Measurements from ENCODE around the gene DCP1A. TPM values are rescaled to one million over a fixed set of nuclear protein-coding genes. Genes with fewer than 3 reads are reported as not detected.

Gene DCP1A
- total and polyA plus RNA-seq, 2 experiments from 2014 or later: 20.4 to 34.5 TPM

GRCh38 chr3:53267766-53268165 is 79.6 kb downstream of the DCP1A start:
- H3K79me2 ChIP-seq: no peaks in the 10 kb centered on the region
- H3K4me3 ChIP-seq: no peak overlapping the region
- no peak overlapping the region for H3K27ac ChIP-seq
- H3K9me2 ChIP-seq (replicated peaks; ENCODE audit: insufficient read depth): no peaks in the 10 kb centered on the region
- no peak for DNase-seq (ENCODE audit: low spot score)
- H4K20me1 ChIP-seq (ENCODE audit: insufficient read depth, poor library complexity, severe bottlenecking): no peaks in the 10 kb centered on the region
- H3K36me3 ChIP-seq (replicated peaks; ENCODE audit: insufficient read depth, low read depth): no peaks in the 10 kb centered on the region
- TF ChIP-seq CTCF (IDR thresholded peaks at IDR 0.05; ENCODE audit: poor library complexity): no peak
- no peak for TF ChIP-seq EZH2phosphoT487 (IDR thresholded peaks at IDR 0.05; ENCODE audit: low read depth, severe bottlenecking, unreplicated experiment)
- TF ChIP-seq EZH2 (IDR thresholded peaks at IDR 0.05; ENCODE audit: borderline replicate concordance): no peak
- H3K4me1 ChIP-seq (ENCODE audit: insufficient read depth): peaks cover 10% of the 10 kb centered on the region
- no peak overlapping the region for H2AFZ ChIP-seq
- no peak overlapping the region for H3K4me2 ChIP-seq
- no peaks in the 10 kb centered on the region for H3K27me3 ChIP-seq
- H3K9me3 ChIP-seq (ENCODE audit: low read depth): no peaks in the 10 kb centered on the region

- H3K27ac ChIP-seq: no peak overlapping the region
- H3K36me3 ChIP-seq (replicated peaks; ENCODE audit: insufficient read depth, low read depth): no peaks in the 10 kb centered on the region
- H3K4me2 ChIP-seq: no peak overlapping the region
- 84% methylated on average over 3 of the region's 3 CpGs for WGBS (ENCODE audit: low lambda C conversion rate, missing lambda C conversion rate)
- no peak overlapping the region for H3K4me3 ChIP-seq
- no peaks in the 10 kb centered on the region for H4K20me1 ChIP-seq (ENCODE audit: insufficient read depth, poor library complexity, severe bottlenecking)
- no peaks in the 10 kb centered on the region for H3K9me3 ChIP-seq (ENCODE audit: low read depth)
- H3K79me2 ChIP-seq: no peaks in the 10 kb centered on the region
- H3K4me1 ChIP-seq (ENCODE audit: insufficient read depth): peaks cover 3% of the 10 kb centered on the region
- no peaks in the 10 kb centered on the region for H3K27me3 ChIP-seq
- TF ChIP-seq EZH2phosphoT487 (IDR thresholded peaks at IDR 0.05; ENCODE audit: low read depth, severe bottlenecking, unreplicated experiment) (no peak), CTCF (IDR thresholded peaks at IDR 0.05; ENCODE audit: poor library complexity) (no peak), EZH2 (IDR thresholded peaks at IDR 0.05; ENCODE audit: borderline replicate concordance) (no peak)
- H3K9me2 ChIP-seq (replicated peaks; ENCODE audit: insufficient read depth): no peaks in the 10 kb centered on the region
- DNase-seq (ENCODE audit: low spot score): no peak
- H2AFZ ChIP-seq: no peak overlapping the region
Measured at GRCh38 chr3:53264718-53265117, 82.6 kb downstream of the DCP1A start.

- H3K27ac ChIP-seq: no peak overlapping the region
- H3K27me3 ChIP-seq: no peaks in the 10 kb centered on the region
- no peaks in the 10 kb centered on the region for H3K36me3 ChIP-seq (replicated peaks; ENCODE audit: insufficient read depth, low read depth)
- H3K9me3 ChIP-seq (ENCODE audit: low read depth): no peaks in the 10 kb centered on the region
- no peak overlapping the region for H2AFZ ChIP-seq
- no peaks in the 10 kb centered on the region for H4K20me1 ChIP-seq (ENCODE audit: insufficient read depth, poor library complexity, severe bottlenecking)
- H3K9me2 ChIP-seq (replicated peaks; ENCODE audit: insufficient read depth): no peaks in the 10 kb centered on the region
- no peak overlapping the region for H3K4me2 ChIP-seq
- WGBS (ENCODE audit: low lambda C conversion rate, missing lambda C conversion rate): 72% methylated on average over 4 of the region's 4 CpGs
- no peak for DNase-seq (ENCODE audit: low spot score)
- no peaks in the 10 kb centered on the region for H3K4me1 ChIP-seq (ENCODE audit: insufficient read depth)
- no peaks in the 10 kb centered on the region for H3K79me2 ChIP-seq
- no peak overlapping the region for H3K4me3 ChIP-seq
- TF ChIP-seq EZH2 (IDR thresholded peaks at IDR 0.05; ENCODE audit: borderline replicate concordance) (no peak), EZH2phosphoT487 (IDR thresholded peaks at IDR 0.05; ENCODE audit: low read depth, severe bottlenecking, unreplicated experiment) (no peak), CTCF (IDR thresholded peaks at IDR 0.05; ENCODE audit: poor library complexity) (no peak)
Measured at GRCh38 chr3:53263907-53264306, 83.4 kb downstream of the DCP1A start.

- no peak for DNase-seq (ENCODE audit: low spot score)
- Histone ChIP-seq H3K79me2 (no peaks in the 10 kb centered on the region), H3K4me3 (no peak overlapping the region), H4K20me1 (ENCODE audit: insufficient read depth, poor library complexity, severe bottlenecking) (no peaks in the 10 kb centered on the region), H3K27me3 (no peaks in the 10 kb centered on the region), H3K27ac (no peak overlapping the region), H3K9me2 (replicated peaks; ENCODE audit: insufficient read depth) (no peaks in the 10 kb centered on the region), H3K36me3 (replicated peaks; ENCODE audit: insufficient read depth, low read depth) (no peaks in the 10 kb centered on the region), H3K4me1 (ENCODE audit: insufficient read depth) (no peaks in the 10 kb centered on the region), H3K9me3 (ENCODE audit: low read depth) (no peaks in the 10 kb centered on the region), H2AFZ (no peak overlapping the region), H3K4me2 (no peak overlapping the region)
- no peak for TF ChIP-seq CTCF (IDR thresholded peaks at IDR 0.05; ENCODE audit: poor library complexity)
- no peak for TF ChIP-seq EZH2 (IDR thresholded peaks at IDR 0.05; ENCODE audit: borderline replicate concordance)
- TF ChIP-seq EZH2phosphoT487 (IDR thresholded peaks at IDR 0.05; ENCODE audit: low read depth, severe bottlenecking, unreplicated experiment): no peak
- 80% methylated on average over 5 of the region's 5 CpGs for WGBS (ENCODE audit: low lambda C conversion rate, missing lambda C conversion rate)
Measured at GRCh38 chr3:53261712-53262111, 85.6 kb downstream of the DCP1A start.
